HPDE6-E6E7 (cell line): ENCODE measurements around the gene FAM78A.
"Not testable (repeated sequence)": the region's sequence is repeated elsewhere in the genome, so short reads cannot be mapped to it uniquely, and the experiment has no call there.

Source experiments
- DNase-seq: peaks from one replicate; pipeline ENCODE4 v3.0.0; 2011; ENCODE audit warnings: missing footprints; ENCODE audit errors: extremely low spot score

The FAM78A gene

GRCh38 chr9:131237931-131238401 lies 38.3 kb downstream of the FAM78A start:
- peak; percentile 48 for DNase-seq

DNA sequence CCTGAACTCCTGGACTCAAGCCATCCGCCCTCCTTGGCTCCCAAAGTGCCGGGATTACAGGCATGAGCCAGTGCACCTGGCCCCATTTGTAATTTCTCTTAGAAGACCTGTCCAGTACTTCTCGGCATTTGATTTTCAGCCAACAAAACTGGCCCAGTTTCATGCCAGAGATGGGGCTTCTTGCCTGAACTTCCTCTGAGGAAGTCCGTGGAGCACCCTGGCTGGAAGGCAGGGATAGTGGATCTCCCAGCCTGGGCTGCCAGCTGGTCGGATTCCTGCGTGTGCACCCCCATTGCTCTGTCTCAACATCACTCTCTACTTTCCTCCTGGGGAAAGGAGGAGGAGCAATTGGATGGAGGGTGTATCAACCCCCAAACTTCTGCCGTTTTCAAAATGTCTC lies 39.0 kb downstream of the FAM78A start:
- no peak for DNase-seq

- DNase-seq = no peak
These were observed 39.5 kb downstream of the FAM78A start for GRCh38 chr9:131236761-131237160.

DNA sequence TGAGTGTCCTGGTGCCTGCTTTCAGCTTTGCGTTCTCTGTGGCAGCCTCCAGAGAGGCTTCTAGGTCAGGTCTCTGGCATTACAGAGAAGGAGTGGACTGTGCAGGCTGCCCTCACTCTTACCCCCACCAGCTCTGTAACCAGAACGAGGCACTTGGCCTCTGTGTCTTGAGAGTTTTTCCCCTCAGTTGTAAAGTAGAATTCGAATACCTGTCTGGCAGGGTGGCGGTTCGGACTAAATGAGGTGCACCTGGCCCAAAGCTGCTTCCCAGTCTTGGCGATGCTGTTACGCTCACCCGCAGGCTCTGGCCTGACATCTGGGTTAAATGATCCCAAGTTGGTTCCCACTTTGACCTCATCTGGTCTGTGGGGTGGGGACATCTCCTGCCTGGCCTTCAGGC lies 40.1 kb downstream of the FAM78A start:
- DNase-seq = no peak

DNA sequence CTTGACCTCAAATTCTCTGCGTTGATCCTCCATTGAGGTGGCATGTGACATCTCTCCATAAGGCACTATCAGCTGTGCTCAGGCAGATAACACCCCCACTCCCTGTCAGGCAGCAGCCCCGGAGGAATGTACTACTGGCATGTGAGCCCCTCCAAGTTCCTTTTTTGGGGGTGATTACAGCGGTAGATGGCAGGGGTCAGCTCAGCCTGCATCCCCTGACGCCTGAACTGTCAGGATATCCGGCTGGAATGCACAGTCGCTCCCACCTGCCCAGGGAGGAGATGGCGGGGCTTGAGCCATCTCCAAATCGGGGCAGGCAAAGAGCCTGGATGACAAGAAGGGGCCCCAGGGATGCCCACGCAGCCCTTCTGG lies 40.8 kb downstream of the FAM78A start:
- DNase-seq = no peak

- DNase-seq = no peak
These were observed 41.4 kb downstream of the FAM78A start for GRCh38 chr9:131234799-131235479.

- DNase-seq = no peak
These were observed 42.3 kb downstream of the FAM78A start for GRCh38 chr9:131233995-131234394.

DNA sequence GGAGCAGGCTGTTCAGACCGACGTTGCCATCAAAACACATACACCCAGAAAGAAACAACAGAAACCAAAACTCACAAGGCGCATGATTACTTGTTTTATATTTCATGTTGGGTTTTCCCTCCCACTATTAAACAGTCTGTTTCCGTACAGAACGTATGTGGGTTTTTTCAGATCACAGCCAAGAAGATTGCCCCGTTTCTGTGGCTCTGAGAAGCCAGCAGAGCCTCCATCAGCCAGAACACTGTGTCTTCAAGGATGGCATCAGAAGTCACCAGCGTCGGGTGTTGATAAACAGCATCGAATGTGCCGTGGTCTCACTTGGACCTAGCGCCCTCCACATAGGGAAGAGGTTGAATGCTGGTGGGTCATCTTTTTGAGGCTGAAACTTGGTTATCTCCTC lies 42.8 kb downstream of the FAM78A start:
- no peak for DNase-seq

DNA sequence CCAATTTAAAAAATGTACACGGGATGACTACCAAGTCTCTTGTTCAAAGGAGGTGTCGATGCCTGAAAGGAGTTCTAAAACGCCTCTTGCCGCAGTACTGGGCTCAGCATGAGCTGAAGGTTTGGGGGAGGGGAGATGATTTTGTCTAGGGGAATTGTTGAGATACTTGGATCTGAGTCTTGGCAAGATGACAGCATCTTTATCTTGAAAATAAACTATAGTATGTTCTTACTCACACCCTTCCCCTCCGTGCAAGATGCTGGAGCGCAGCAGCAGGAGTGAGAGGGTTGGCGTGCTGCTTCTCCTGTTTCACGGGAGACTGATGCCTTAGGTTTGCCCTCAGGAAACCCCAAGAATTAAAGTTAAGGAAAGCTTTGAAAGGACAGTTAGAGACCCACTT lies 47.3 kb downstream of the FAM78A start:
- DNase-seq = no peak

DNA sequence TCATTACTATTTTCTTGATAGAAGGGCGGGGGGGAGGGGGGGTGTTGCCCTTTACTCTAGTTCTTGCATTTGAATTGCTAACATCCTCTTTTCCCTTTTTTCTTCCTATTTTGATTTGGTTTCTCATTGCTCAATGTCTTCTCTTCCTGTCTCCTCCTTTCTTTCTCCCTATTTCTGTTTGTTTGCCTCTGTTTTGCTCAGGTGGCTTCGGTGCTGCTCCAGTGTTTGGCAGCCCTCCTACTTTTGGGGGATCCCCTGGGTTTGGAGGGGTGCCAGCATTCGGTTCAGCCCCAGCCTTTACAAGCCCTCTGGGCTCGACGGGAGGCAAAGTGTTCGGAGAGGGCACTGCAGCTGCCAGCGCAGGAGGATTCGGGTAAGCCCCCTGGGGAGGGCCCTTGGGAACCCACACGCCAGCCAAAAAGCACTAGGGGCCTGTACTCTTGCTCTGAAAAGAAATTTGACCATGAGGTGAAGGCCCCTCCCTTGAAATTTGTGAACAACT lies 48.3 kb downstream of the FAM78A start:
- no peak for DNase-seq

GRCh38 chr9:131227112-131227958 lies 49.0 kb downstream of the FAM78A start:
- DNase-seq = no peak

DNA sequence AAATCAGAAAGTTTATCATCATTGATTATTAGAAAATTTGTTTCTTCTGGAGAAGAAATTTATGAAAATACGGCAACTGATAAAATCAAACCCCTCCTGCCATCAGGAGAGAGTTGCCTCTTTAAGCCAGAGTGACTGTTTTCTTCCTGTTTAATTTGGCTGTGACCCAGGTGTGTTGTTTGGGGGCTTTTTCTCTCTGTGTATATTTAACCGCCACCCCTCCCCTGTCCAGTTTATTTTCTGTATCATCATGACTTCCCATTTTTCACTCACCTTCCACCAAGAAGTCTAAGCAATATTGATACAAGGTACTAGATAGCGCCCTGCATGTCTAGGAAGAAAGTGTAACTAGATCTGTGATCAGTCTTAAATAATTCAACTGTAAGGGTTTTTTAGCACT lies 50.1 kb downstream of the FAM78A start:
- no peak for DNase-seq

DNA sequence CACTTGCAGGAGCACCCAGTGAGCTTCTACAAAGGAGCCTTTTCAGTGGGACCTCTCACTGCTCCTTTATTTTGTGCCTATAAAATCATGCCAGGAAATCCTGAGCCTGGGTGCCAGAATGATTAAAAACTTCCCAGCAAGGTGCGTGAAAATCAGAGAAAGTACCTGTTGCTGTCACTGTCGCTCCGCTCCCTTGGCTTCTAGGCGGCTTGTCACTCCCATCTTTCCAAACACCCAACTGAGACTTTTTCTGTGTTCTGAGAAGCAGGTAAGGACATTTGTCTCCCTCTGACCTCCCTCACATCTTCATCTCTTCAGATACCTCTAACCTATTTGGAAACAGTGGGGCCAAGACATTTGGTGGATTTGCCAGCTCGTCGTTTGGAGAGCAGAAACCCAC lies 53.9 kb downstream of the FAM78A start:
- DNase-seq = no peak

DNA sequence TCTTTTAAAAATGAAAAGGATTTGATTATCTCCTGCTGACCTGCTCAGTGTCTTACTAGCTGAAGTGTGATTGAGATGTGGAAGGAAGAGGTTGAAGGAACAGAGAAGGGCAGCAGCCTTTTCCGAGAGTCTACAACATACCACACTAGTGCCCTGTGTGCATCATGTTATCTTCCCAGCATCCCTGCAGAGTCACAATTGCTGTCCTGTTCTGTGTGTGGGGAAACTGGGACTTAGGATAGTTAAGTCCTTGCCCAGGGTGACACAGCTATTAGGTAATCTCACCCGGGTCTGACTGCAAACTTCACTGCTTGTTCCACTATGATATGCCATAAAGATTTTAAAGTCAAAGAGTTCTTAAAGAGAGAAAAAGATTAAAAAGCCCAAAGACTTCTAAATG lies 55.8 kb downstream of the FAM78A start:
- no peak for DNase-seq

DNA sequence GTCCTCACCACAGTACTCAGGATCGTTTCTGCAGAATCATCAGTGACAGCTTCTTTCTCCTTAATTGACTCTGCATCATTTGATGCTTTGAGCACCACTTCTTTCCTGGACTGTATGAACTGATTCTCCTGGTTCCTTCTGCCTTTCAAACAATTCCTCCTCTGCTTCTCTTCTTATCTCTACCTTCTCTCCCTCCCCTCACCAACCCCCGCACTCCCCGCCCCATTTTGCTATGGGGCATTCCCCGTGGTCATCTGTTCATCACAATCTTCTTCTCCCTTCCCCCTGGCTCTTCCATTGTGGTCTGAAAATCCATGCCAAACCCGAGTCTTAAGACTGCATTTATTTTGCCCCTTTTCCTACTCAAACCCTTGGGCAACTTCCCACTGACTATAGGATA lies 57.9 kb downstream of the FAM78A start:
- no peak for DNase-seq

- no peak for DNase-seq
These were observed 58.8 kb downstream of the FAM78A start for GRCh38 chr9:131217331-131218031.

DNA sequence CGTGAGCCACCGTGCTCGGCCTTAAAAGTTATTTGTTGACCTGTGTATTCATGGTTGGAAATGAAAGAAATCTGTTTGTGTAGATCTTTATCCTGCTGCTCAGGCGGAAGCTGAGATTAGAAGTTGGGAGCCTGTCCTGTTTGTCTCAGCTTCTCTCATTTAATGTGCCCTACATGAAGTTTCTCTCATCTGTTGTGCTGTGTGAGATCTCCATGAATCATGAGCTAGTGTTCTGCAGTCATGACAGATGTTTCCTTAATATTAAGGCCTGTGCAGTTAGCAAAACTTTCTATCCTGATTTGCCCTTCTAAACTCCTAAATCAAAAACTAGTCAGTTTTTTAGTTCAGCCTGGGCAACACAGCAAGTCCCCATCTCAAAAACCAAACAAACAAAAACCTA lies 59.5 kb downstream of the FAM78A start:
- DNase-seq = no peak

- no peak for DNase-seq
These were observed 61.4 kb downstream of the FAM78A start for GRCh38 chr9:131214876-131215275.

DNA sequence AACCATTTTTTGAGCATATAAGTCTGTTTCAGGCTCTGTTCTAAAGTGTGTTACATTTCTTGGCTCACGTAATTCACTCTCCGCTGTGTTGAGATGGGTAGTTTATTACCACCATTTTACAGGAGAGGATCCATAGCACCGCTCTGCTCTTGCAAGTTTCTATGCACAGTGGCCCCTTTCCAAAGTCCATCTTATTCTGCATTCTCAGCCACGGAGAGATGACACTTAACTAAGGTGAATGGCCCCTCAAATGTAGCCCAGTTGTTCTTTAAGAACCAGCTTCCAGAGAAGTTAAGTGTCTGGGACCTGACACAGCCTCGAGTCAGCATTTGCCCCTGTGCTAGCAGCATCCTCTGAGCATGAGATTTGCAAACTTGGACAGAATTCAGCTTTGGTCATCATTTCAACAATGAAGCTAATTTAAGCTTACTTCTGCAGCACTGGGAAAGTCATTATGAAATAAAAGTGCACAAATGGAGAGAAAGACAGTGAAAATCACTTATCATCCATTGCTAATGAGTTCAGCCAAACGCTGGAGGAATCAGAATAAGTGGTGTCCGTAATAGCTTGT lies 61.9 kb downstream of the FAM78A start:
- no peak for DNase-seq

GRCh38 chr9:131211920-131212319 lies 64.4 kb downstream of the FAM78A start:
- DNase-seq = not testable (repeated sequence)
